ENCODE data around the gene PRELP. TPM values are rescaled to one million over a fixed set of nuclear protein-coding genes. Genes with fewer than 3 reads are reported as not detected.
"Not testable (repeated sequence)": the region's sequence is repeated elsewhere in the genome, so short reads cannot be mapped to it uniquely, and the experiment has no call there.

The PRELP gene
- total and polyA plus RNA-seq, 4 donors: 0.09 to 5.8 (median 3.6) TPM

GRCh38 chr1:203465948-203466347 is 9.7 kb upstream of the PRELP start:
- Histone ChIP-seq H3K27me3 (ENCODE audit: control insufficient read depth in 4 of 4, insufficient read depth in 4 of 4, low read length in 3 of 4) (peaks cover 0 to 3% (median 0%) of the 10 kb centered on the region in 4 donors), H3K9ac (ENCODE audit: low read depth in 1 of 2, low read length in 2 of 2) (no peak overlapping the region), H3K4me1 (ENCODE audit: control insufficient read depth in 4 of 4, insufficient read depth in 4 of 4, low read length in 3 of 4) (peaks cover 0 to 6% (median 0%) of the 10 kb centered on the region in 4 donors), H3K36me3 (ENCODE audit: control insufficient read depth in 4 of 4, insufficient read depth in 3 of 4, low read depth in 1 of 4, low read length in 3 of 4) (no peaks in the 10 kb centered on the region), H3K27ac (ENCODE audit: low read depth in 1 of 2, low read length in 2 of 2) (no peak overlapping the region), H3K9me3 (ENCODE audit: control insufficient read depth in 4 of 4, low read length in 3 of 4) (no peaks in the 10 kb centered on the region), H3K4me3 (ENCODE audit: low read depth in 1 of 3, low read length in 3 of 3) (no peak overlapping the region)
- no peak for TF ChIP-seq ATF3 (IDR thresholded peaks at IDR 0.05)
- no peak for TF ChIP-seq RXRA (IDR thresholded peaks at IDR 0.05)
- no peak for TF ChIP-seq FOXA2 (IDR thresholded peaks at IDR 0.05)
- no peak for TF ChIP-seq CTCF (IDR thresholded peaks at IDR 0.05; ENCODE audit: low read depth, low read length, missing input control)
- no peak for TF ChIP-seq SP1 (IDR thresholded peaks at IDR 0.05)
- no peak for TF ChIP-seq MAX (IDR thresholded peaks at IDR 0.05)
- no peak for TF ChIP-seq REST (IDR thresholded peaks at IDR 0.05)
- TF ChIP-seq FOXA1 (IDR thresholded peaks at IDR 0.05): no peak
- TF ChIP-seq RAD21 (IDR thresholded peaks at IDR 0.05): no peak
- no peak for TF ChIP-seq HNF4G (IDR thresholded peaks at IDR 0.05)
- TF ChIP-seq NR2F2 (IDR thresholded peaks at IDR 0.05): no peak
- TF ChIP-seq ZBTB33 (IDR thresholded peaks at IDR 0.05): no peak
- TF ChIP-seq YY1 (IDR thresholded peaks at IDR 0.05): no peak
- no peak for TF ChIP-seq GABPA (IDR thresholded peaks at IDR 0.05 in 1 of 2, conservative IDR thresholded peaks at IDR 0.05 in 1 of 2)
- TF ChIP-seq HNF4A (conservative IDR thresholded peaks at IDR 0.05): no peak
- TF ChIP-seq TAF1 (conservative IDR thresholded peaks at IDR 0.05): no peak
- no peak for TF ChIP-seq EGR1 (IDR thresholded peaks at IDR 0.05; ENCODE audit: low read depth in 2 of 2)
- WGBS: 44% methylated on average over 7 of the region's 7 CpGs
- no peak for DNase-seq (ENCODE audit: low spot score)

GRCh38 chr1:203466906-203467549 is 8.6 kb upstream of the PRELP start:
- DNase-seq (ENCODE audit: low spot score); H3K4me3 ChIP-seq (ENCODE audit: low read depth in 1 of 3, low read length in 3 of 3); H3K27ac ChIP-seq (ENCODE audit: low read depth in 1 of 2, low read length in 2 of 2); H3K9me3 ChIP-seq (ENCODE audit: control insufficient read depth in 4 of 4, low read length in 3 of 4); H3K4me1 ChIP-seq (ENCODE audit: control insufficient read depth in 4 of 4, insufficient read depth in 4 of 4, low read length in 3 of 4); H3K9ac ChIP-seq (ENCODE audit: low read depth in 1 of 2, low read length in 2 of 2); H3K36me3 ChIP-seq (ENCODE audit: control insufficient read depth in 4 of 4, insufficient read depth in 3 of 4, low read depth in 1 of 4, low read length in 3 of 4); H3K27me3 ChIP-seq (ENCODE audit: control insufficient read depth in 4 of 4, insufficient read depth in 4 of 4, low read length in 3 of 4): not testable (repeated sequence)
- 91% methylated on average over 13 of the region's 13 CpGs for WGBS

Data from liver (tissue), 9 donors.